HUDEP-2 (cell line): ENCODE data around the gene LSM8.
A peak's percentile ranks its signal among the peaks of the same experiment; 100 is the strongest.
"Not testable (repeated sequence)": the region's sequence is repeated elsewhere in the genome, so short reads cannot be mapped to it uniquely, and the experiment has no call there.

Source experiments
- DNase-seq, 76 experiments: peaks; one replicate each; lab custom pipeline; 2025; ENCODE audit not compliant: unreplicated experiment in 76 of 76; lab: John Stamatoyannopoulos, UW

The LSM8 gene

DNA sequence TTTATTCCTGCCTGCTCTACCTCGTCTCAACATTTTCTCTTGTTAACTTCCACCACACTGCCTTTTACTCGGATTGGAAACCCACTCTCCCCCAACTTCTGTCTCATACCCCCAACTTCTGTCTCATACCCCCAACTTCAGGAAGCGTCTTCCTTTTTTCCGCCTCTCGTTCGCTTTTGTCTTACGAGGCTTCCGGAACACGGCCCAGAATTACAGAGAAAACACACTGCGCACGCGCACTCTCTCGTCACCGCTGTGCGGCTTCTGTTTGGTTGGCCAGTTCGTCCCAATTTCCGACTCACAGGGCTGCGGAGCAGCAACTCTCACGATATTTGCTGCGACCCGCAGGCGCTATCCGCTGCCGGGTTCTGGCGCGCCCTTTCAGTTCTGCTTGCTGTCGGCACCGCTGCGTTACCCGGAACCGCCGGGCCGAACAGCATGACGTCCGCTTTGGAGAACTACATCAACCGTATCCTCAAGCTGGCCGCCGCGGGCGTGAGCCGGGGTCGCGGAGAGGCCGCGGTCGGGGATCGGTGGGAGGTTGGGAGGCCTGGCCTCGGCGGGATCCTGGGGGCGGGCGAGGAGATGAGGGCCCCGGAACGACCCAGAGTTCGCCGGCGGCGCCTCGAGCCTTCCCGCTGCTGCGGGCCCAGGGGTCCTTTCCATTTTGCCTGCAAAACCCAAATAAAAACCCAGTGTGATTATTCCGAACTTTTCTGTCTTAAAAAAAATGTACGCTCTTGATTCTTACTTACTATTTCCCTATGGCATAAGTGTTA, at the start of gene LSM8:
Gene LSM8, plus strand, starts transcription at position 379 of the 779 bp plus-strand sequence. Its CDS starts 60 bp downstream, at position 439.
- peak in 75 of 76 experiments; percentile 50 to 96 (median 90) for DNase-seq

- DNase-seq = not testable (repeated sequence)
Observed at GRCh38 chr7:118134420-118134819, 49.5 kb upstream of the LSM8 start.

- DNase-seq = no peak
Observed at GRCh38 chr7:118140468-118140867, 43.5 kb upstream of the LSM8 start.

DNA sequence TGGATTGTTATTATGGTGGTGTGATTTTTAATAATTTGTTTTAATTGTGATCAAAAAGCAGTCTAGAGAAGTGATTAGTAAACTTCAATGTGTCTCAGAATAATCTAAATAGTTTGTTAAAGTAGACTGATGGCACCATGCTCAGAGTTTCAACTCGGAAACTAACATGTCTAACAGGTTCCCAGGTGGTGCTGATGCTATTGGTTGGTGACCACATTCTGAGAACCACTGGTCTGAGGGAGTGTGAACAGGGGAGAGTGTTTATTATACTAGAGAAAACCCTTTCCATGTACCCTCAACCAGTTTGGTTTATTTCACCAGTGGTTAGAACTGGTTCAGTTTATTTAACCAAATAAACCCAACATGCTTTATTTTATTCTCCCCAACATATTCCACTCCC, 42.0 kb upstream of the LSM8 start:
- DNase-seq = no peak

DNA sequence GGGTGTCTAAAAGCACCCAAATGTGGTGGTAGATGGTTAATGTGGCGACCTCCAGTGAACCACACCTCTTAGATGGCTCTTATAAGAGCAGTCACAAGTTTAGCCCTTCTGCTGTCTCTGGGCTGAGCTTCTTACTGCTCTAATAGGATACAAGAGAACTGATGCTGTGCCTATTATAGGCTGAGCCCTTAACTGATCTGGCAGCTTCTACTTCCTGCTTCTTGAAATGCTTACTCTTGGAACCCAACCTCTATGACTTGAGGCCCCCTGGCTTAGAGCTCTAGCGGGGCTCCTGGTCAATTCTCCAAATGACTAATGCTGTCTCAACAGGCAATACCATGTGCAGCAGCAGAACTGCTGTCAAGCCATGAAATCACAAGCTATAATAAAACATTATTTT, 35.0 kb upstream of the LSM8 start:
- peak in 9 of 76 experiments; percentile 0 to 35 (median 18) for DNase-seq

DNA sequence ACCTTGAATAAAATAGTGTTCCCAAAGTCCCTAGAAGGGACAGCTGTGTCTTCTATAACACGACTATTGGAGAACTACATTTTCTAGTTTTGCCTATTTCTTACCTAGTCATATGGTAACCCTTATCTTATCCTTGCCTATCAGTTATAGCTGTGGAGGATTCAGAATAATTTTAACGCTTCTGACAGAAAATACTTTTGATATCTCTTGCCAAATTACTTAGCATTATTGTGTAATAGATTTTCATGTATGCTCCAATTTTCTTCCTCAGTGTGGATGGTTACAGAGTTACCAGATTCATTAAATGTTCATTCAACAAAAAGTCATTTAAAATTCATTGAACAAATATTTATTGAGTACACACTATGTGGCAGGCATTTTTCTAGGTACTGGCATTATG, 34.6 kb upstream of the LSM8 start:
- no peak for DNase-seq

DNA sequence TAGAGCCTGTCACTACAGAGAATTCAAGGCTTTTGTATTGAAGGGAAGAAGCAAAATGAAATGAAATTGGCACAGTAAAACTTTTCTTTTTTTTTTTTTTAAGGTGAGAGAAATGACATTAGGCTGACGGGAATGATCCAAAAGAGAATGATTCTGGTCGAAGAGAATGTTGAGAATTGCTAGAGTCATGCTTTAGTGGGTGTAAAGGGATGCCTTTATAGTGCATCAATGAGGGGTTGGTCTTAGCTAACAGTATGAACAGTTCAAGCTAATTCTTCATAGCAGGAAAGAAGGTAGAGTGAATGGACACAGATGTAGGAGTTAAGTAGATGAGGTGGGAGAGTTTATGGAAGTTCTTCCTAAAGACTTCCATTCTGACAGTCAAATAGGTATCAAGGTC, 32.3 kb upstream of the LSM8 start:
- DNase-seq = no peak

DNA sequence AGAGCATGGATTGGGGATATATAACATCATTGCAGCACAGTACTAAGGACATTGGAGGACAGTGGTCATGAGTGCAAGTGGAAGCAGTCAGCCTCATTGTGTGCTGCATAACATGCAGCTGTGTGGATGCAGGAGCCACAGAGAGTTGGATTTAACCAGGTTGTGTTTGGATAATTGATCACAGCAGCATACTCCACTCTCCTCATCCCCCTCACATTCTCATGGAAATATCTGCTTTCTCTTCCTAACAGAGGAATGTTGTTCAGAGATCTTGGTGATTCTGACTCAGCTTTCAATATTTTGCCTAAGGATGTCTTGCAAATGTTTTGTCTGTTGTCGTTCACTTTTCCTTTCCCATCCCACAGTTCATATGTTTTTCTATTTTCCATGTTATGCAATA, 31.8 kb upstream of the LSM8 start:
- DNase-seq = no peak

- no peak for DNase-seq
Observed at GRCh38 chr7:118152654-118153053, 31.3 kb upstream of the LSM8 start.

DNA sequence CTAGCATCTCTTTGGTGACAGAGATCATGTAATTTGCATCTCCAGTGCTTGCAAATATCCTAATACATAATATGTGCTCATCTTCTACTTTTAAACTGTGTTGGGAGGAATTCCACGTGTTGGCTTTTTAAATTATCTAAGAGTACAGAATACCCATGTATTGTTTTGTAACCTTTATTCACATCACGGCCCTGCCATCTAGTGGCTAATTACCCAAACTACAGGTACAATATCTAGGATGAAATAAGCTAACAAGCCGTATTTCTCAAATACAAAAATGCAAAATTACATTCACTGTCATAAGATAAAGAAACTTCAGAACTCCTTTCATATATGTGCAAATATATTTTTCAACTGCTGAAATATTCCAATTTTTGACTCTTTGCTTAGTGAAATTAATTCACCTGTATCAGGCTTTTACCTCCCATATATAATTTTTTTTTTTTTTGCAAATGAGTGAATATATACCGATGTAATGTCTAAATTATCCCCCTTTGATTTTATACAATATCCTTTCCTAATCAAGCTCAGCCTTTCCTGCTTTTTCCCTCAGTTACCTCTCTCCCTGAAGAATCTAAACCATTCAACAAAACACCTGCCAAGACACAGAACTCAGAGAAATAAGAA, 30.3 kb upstream of the LSM8 start:
- peak in 19 of 76 experiments; percentile 3 to 47 (median 23) for DNase-seq

GRCh38 chr7:118158766-118159165, 25.2 kb upstream of the LSM8 start:
- no peak for DNase-seq

GRCh38 chr7:118169146-118169545, 14.8 kb upstream of the LSM8 start:
- DNase-seq = no peak

GRCh38 chr7:118175740-118176139, 8.2 kb upstream of the LSM8 start:
- no peak for DNase-seq

- no peak for DNase-seq
Observed at GRCh38 chr7:118179191-118179590, 4.8 kb upstream of the LSM8 start.

DNA sequence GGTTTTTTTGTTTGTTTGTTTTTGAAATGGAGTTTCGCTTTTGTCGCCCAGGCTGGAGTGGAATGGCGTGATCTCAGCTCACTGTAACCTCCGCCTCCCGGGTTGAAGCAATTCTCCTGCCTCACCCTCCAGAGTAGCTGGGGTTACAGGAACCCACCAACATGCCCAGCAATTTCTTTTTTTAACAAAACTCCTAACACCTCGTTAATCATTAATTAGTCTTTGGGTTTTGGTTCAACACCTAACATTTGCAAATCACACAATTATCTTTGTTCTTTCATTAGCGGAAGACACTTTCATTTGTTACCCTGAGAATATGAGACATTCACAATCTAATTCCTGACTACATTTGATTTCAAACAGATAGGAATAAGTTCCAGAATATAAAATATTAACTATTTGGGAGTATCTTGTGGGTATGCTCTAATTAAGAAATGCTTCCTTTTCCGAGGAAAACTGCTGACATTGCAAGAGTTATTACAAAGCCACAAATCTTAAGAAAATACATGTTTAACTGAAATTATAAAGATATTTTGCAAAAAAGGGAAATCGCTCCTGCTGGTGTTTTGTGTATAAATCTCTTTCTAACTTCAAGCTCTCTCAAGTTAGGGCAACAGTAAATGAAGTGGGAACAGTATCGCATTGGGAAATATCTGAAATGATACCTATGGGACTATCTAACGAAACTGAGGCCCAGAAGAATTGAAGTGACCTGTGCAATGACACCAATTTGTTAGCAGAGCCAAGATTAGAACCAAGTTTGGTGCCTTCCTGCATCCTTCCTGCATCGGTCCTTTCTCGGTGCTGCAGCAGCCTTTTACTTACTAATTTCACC, 1.2 kb upstream of the LSM8 start:
- no peak for DNase-seq

GRCh38 chr7:118183428-118183785, 557 bp upstream of the LSM8 start:
- peak in 2 of 76 experiments; percentile 10 to 18 for DNase-seq

- no peak for DNase-seq
Observed at GRCh38 chr7:118184565-118184940, 589 bp downstream of the LSM8 start.

DNA sequence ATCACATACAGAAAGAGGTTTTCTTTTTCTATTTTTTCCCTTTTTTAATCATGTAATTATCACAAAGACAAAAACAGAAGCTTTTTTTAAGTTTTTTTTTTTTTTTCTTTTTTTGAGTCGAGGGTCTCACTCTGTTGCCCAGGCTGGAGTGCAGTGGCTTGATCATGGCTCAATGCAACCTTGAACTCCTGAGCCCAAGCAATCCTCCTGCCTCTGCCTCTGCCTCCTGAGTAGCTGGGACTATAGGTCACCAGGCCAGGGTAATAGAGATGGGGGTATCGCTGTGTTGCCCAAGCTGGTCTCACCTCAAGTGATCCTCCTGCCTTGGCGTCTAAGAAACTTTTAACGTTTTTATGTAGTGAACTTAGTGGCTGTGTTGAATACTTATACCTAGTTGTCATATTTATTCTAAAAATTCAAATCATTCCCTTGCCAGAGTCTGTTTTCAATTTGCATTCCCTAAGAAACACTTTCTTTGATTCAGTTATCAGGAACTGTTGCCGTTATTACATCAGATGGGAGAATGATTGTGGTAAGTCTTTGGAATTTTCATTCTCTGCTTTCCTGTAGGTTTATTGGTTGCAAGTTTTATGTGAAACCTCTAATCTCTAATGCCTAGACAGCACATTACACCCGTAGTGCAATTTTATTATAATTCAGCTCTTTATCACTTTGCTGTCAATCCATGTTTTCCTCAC, 1.3 kb downstream of the LSM8 start:
- DNase-seq = peak in 1 of 76 experiments; percentile 5

DNA sequence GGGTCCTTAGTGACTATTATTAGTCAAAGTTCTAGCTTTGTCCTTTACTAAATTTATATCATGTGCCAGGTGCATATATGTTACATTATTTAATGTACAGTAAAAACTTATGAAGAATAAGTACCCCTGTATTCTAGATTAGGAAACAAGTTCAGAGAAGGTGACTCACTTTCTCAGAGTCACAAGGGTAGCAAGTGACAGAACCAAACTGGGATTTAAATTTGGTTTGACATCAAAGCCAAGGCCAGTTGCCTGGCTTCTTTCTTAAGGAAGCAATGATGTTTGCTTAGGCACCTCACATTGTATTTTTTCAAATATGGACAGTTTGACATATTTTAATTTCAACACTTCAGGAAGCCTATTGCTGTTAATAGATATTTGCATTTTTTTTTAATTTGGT, 2.5 kb downstream of the LSM8 start:
- peak in 3 of 76 experiments; percentile 13 to 20 (median 18) for DNase-seq

DNA sequence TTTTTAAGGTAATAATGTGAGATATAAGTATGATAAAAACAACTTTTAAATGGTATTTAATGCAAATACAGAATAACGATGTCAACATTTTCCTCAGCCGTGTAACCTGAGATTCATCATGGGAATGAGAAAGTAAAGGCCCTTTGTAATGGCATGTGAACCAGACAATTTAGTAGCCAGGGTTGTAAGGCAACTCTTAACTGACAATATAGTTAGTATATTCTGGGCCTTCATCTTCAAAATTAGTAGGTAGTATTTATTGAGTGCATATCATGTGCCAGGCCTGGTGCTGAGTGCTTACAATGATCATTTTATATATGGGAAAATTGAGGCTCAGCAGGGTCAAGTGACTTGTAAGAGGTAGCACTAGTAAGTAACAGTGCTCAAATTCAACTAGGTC, 10.6 kb downstream of the LSM8 start:
- no peak for DNase-seq
